Neural crest cell (in vitro differentiated cells): ENCODE results near the gene TXLNA. TPM values are rescaled to one million over a fixed set of nuclear protein-coding genes. Genes with fewer than 3 reads are reported as not detected.

Experiments used
- DNase-seq: peaks from one replicate; pipeline ENCODE4 v3.0.0; 2021; ENCODE audit warnings: low read depth, mixed read lengths, low spot score
- H3K27ac Mint-ChIP-seq: one replicate; pipeline ENCODE4 v1.8.0; 2021; ENCODE audit warnings: mild to moderate bottlenecking, mixed read lengths; ENCODE audit not compliant: unreplicated experiment
- H3K27me3 Mint-ChIP-seq: 2 replicates; pipeline ENCODE4 v1.8.0; 2021; ENCODE audit warnings: low read depth, mild to moderate bottlenecking, mixed read lengths
- H3K36me3 Mint-ChIP-seq: 2 replicates; pipeline ENCODE4 v1.8.0; 2021; ENCODE audit warnings: low read depth, mild to moderate bottlenecking, mixed read lengths
- H3K4me1 Mint-ChIP-seq: 2 replicates; pipeline ENCODE4 v1.8.0; 2021; ENCODE audit warnings: mixed read lengths
- H3K4me3 Mint-ChIP-seq: one replicate; pipeline ENCODE4 v1.8.0; 2021; ENCODE audit warnings: mild to moderate bottlenecking, mixed read lengths
- H3K9me3 Mint-ChIP-seq: 2 replicates; pipeline ENCODE4 v1.8.0; 2021; ENCODE audit warnings: mixed read lengths
- total RNA-seq: library from RNA; stranded (reverse); gene quantifications from 2 replicates; pipeline ENCODE4 v1.2.1, GENCODE V29; 2021
- TF ChIP-seq, protein P1 (sequence below): fragments of 200-600 bp; sonication (generic); conservative IDR thresholded peaks from 2 replicates; pipeline ENCODE4 v1.5.0; 2021; ENCODE audit warnings: antibody characterized with exemption, mild to moderate bottlenecking

The TXLNA gene
- total RNA-seq, 1 donor from 2014 or later = 70.7 TPM

DNA sequence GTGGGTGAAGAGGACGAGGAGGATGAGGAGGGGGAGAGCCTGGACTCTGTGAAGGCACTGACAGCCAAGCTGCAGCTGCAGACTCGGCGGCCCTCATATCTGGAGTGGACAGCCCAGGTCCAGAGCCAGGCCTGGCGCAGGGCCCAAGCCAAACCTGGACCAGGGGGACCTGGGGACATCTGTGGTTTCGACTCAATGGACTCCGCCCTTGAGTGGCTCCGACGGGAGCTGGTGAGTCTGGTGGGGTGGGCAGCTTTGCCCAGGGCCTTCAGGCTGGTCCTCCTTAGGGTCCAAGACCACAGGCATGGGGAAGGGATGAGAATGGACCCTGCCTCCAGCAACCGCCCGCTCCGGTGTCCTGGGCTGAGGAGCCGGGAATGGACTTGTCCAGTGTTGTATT, 68.0 kb downstream of the TXLNA start:
- peaks cover 24% of the 10 kb centered on the region for H3K4me1 Mint-ChIP-seq
- no peak overlapping the region for H3K4me3 Mint-ChIP-seq
- TF ChIP-seq, protein P1, sequence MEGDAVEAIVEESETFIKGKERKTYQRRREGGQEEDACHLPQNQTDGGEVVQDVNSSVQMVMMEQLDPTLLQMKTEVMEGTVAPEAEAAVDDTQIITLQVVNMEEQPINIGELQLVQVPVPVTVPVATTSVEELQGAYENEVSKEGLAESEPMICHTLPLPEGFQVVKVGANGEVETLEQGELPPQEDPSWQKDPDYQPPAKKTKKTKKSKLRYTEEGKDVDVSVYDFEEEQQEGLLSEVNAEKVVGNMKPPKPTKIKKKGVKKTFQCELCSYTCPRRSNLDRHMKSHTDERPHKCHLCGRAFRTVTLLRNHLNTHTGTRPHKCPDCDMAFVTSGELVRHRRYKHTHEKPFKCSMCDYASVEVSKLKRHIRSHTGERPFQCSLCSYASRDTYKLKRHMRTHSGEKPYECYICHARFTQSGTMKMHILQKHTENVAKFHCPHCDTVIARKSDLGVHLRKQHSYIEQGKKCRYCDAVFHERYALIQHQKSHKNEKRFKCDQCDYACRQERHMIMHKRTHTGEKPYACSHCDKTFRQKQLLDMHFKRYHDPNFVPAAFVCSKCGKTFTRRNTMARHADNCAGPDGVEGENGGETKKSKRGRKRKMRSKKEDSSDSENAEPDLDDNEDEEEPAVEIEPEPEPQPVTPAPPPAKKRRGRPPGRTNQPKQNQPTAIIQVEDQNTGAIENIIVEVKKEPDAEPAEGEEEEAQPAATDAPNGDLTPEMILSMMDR = no peak
- H3K9me3 Mint-ChIP-seq = no peaks in the 10 kb centered on the region
- no peak for DNase-seq
- H3K36me3 Mint-ChIP-seq = no peaks in the 10 kb centered on the region
- H3K27ac Mint-ChIP-seq = no peak overlapping the region
- H3K27me3 Mint-ChIP-seq = peaks cover 4% of the 10 kb centered on the region

Other genes starting within 250 kb of the TXLNA start
- 189 and 190 TPM in 2 replicates for gene PTP4A2, start 241.3 kb upstream of the TXLNA start, total RNA-seq
- gene KHDRBS1, start 165.8 kb upstream of the TXLNA start, total RNA-seq = 292 and 299 TPM in 2 replicates
- 34.8 and 36.0 TPM in 2 replicates for gene TMEM39B, start 106.7 kb upstream of the TXLNA start, total RNA-seq
- gene KPNA6, start 71.6 kb upstream of the TXLNA start, total RNA-seq = 63.6 and 70.0 TPM in 2 replicates
- 16.7 and 21.2 TPM in 2 replicates for gene CCDC28B, start 20.9 kb downstream of the TXLNA start, total RNA-seq
- 7.3 and 7.8 TPM in 2 replicates for gene IQCC, start 26.0 kb downstream of the TXLNA start, total RNA-seq
- gene DCDC2B, start 29.4 kb downstream of the TXLNA start, total RNA-seq = not detected in 2 replicates
- gene TMEM234, start 42.7 kb downstream of the TXLNA start, total RNA-seq = 21.3 and 22.5 TPM in 2 replicates
- gene EIF3I, start 42.7 kb downstream of the TXLNA start, total RNA-seq = 190 and 192 TPM in 2 replicates
- gene FAM167B, start 67.5 kb downstream of the TXLNA start, total RNA-seq = 0.66 and 1.5 TPM in 2 replicates
- not detected in 2 replicates for gene LCK, start 71.6 kb downstream of the TXLNA start, total RNA-seq
- gene HDAC1, start 112.4 kb downstream of the TXLNA start, total RNA-seq = 128 and 130 TPM in 2 replicates
- gene MARCKSL1, start 156.6 kb downstream of the TXLNA start, total RNA-seq = 943 and 952 TPM in 2 replicates
- 7.1 and 7.7 TPM in 2 replicates for gene FAM229A, start 182.8 kb downstream of the TXLNA start, total RNA-seq
- 2.2 and 2.7 TPM in 2 replicates for gene TSSK3, start 182.9 kb downstream of the TXLNA start, total RNA-seq
- 38.6 and 41.5 TPM in 2 replicates for gene BSDC1, start 214.8 kb downstream of the TXLNA start, total RNA-seq